Upper lobe of left lung (tissue), 4 donors: ENCODE results near the gene PLS3.

ENCODE experiments used
- CTCF ChIP-seq, 6 experiments: fragments of 450-650 bp in 4 of 6; fragments of 200-600 bp in 2 of 6; sonication (generic) in 2 of 6; IDR thresholded peaks; one replicate each; pipeline ENCODE4 v1.5.1; 2016 to 2019; ENCODE audit warnings: antibody characterized with exemption in 6 of 6
- EP300 ChIP-seq, 4 donors: sonication (generic); formaldehyde crosslinking; IDR thresholded peaks; one replicate each; pipeline ENCODE4 v1.5.1; 2017; ENCODE audit warnings: antibody characterized with exemption in 4 of 4, control low read depth in 2 of 4

DNA sequence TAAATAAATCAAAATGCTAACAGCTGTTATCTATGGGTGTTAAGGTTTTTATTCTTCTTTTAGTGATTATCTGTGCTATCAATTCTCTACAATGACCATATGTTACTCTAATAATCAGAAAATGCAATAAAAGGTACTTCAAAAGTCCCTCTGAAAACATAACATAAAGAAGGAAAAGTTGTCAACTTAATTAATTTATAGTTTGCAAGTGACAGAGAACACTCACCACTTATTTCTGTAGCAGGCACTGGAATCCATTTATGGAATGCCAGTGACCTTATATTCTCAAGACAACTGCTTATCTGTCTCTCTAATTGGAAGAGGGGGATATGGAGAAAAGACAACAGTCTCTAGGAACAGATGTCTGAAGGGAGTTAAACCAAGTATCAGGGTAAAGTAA lies 25.6 kb upstream of the PLS3 start:
- TF ChIP-seq CTCF (IDR thresholded peaks at IDR 0.05) (no peak), EP300 (IDR thresholded peaks at IDR 0.05) (no peak)
